Measurements from ENCODE around the gene TEX35.

The TEX35 gene

DNA sequence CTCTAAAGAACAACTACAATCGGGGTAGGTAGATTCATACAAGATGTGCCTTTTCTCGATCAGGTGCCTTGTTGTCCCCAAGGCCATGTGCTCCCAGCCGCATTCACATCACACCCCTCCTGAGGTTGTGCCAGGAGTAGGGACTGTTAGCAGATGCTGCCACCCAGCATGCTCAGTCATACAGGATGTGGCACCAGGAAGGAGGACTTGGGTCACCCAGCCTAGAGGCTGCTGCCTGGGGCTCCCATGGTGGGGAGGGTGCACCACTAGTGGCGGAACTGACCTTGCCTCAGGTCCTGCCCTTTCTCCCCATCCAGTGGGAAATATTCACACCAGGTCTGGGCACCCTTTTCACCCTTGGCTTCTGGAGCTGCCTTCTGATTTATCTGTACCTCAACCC lies 8.3 kb downstream of the TEX35 start:
- no peak for DNase-seq

DNA sequence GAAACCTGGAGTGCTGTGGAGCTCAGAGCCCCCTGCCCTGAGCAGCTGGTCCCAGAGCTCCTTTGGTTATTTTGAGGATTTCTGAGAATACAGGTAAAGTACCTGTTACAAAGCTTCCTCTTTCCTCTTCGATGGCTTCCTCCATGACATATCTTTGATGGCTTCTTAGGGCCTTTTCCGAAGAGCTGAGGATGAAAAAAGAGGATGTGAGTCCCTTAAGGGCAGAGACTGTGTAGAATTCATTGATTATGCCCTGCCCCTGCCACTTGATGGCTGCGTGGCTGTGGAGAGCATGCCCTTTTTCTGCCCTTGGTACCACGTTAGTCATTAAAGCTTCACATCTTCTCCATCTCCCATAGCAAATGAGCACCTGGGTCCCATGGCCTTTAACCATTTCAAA lies 14.2 kb downstream of the TEX35 start:
- DNase-seq = no peak

DNA sequence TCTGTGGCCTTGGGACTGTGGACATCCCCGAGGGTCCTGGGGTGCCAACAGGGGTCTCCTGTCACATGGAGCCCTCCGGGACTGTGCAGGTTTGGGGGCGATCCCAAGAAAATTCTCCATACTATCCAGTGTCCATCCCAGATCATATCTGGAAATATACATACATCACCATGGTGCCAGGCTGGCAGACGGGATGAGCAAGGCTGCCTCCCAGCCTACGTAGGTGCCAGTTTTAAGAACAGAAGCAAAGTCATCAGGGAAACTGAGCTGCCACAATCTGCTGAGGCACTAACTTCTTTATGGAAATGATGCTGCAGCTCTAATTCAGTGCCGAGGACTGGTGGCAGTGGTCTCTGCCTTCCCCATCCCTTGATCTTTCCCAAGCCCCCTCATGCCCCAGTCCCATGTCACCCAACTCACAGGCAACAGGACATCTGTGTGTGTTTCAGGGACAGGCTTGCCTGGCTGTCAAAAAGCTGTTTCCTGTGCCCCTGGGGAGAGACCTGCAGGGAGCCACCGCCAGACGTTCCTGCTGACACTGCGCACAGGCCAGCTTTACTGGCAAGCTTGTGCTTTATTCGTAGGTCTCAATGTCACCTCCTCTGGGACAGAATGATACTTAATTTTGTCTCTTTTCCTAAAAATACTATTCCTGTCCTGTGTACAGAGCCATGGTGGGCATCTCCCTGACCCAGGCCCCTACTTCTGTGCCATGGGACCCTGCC lies 15.5 kb downstream of the TEX35 start:
- no peak for DNase-seq

DNA sequence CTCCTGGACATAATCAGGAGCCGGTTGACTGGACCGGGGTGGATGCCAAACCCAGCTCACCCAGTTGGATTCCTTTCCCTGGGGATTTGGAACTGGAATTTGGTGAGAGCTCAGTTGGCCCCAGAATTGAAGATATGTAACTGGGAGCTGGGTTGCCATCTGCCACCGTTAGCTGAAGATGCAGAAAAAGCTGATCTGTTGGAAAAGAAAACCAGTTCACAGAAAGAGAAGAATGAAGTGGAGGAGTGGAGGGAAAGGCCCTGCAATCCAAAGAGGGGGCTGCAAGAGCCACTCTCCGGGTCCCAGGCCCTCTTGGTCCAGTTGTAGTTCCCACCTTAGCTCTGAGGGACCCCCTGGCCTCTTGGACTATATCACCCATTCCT lies 16.0 kb downstream of the TEX35 start:
- DNase-seq = no peak

DNA sequence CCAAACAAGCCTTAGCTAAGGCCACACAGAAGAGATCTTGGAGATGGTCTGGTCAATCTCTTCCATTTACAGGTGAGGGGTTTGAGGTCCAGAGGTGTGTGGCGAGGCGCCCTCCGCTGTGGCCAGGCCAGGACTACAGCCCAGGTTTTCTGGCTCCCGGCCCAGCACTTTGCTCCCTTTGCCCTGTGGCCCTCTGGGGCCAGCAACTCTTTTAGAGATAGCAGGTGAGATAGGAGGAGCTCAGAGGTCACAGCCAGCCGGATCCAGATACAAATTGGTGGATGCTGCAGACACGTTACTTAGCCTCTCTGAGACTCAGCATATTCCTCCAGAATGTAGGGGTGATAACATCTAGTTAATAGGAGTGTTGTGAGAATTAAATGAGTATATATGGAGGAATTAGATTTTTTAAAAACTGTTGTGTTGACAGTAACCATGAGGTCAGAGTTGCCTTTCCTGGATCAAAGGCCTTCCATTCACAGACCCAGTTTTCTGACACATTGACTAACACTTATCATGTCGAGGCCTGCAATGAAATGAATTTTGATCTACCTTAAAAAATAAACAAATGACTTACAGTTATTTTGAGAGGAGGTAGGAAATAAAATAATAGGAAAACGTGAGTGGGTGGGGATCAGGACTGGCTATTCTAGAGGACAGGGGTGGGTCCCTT lies 16.6 kb downstream of the TEX35 start:
- DNase-seq = no peak

DNA sequence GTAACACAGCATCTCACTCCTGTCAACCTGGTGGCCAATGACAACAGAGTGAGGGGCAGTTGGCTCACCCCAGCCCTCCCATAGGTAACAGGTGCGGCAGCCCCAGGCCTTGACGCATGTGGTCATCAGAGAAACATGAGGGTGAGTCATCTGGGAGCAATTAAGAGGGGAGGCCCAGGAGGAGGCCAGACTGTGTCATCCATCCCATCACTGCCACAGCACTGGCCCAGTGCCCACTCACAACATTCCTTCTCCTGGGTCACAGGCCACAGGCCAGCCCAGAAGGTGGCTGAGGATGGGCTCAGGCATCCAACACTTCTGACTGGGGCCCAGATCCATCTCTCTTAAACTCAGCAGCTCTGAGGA lies 17.1 kb downstream of the TEX35 start:
- no peak for DNase-seq

DNA sequence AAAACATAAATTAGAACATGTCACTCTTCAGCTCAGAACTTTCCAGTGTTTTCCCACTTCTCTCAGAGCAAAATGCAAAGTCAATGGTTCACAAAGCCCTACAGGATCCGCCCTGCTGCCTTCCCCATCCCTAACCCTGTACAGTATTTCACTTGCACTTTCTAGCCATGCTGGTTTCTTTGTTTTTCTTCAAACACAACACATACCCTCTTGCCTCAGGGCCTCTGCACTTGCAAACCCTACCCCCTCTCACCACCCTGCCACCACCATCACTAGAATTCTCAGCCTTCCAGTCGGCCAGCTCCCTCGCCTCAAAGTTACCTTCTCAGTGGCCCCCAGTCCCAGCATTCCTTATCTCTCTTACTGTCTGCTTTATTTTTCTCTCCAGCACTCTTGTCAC lies 17.6 kb downstream of the TEX35 start:
- DNase-seq = no peak

DNA sequence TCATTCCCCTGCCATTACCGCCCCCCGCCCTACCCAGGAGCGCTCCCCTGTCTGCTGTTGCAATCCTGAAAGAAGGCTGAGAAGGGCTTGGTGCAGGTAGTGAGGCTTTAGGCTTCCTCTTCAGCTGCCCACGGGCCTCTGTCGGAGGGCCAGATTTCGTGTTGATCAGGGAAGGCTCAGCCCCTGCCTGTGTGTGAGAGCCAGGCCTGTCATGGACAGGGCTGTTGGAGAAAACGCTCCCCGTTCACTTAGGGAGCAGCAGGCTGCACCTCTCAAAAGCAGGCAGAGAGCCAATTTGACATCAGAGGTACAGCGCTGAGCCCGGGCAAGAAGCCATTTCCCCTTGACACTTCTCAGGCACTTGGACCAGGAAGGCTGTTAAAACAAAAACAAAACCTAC lies 19.0 kb downstream of the TEX35 start:
- DNase-seq = no peak

DNA sequence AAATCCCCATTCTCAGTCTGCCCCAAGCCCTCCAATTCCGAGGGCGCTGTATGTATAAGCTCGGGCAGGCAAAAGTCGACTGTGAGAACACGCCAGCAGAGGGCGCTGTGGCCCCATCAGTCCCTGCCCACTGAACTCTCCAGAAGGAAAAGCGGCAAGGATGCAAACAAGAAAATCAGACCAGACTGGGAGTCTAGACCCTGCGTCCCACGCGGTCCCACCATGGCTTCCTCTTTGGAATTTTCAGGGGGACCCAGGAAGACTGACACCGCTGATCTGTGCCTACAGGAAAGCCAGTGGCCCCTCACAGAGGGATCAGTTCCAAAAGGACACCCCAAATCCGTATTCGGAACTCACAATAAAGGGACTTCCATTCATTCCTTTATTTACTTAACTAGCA lies 19.5 kb downstream of the TEX35 start:
- peak; percentile 70 for DNase-seq

DNA sequence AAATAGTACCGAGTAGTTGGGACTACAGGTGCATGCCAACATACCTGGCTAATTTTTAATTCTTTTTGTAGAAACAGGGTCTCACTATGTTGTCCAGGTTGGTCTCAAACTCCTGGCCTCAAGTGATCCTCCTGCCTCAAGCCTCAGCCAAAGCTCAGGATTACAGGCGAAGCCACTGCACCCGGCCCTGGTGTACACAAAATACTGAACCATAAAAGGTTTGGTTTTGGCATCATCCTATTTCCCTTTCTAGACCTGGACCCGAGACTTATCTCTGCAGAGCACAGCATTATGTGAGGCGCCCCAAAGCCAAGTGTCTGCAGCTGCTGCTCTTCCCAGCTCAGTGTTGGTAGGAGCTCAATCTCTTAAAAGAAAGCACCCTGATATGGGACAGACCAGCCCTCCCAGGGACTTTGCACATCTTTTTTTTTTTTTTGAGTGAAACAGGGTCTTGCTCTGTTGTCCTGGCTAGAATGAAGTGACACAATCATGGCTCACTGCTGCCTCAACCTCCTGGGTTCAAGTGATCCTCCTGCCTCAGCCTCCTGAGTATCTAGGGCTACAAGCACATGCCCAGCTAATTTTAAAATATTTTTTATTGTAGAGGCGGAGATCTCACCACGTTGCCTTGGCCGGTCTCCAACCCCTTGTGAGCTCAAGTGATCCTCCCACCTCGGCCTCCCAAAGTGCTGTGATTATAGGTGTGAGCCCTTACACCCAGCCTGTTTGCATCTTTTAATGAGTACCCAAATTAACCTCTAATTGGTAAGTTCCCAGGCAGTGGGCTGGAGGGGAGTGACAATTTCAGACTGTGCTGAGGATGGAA lies 20.4 kb downstream of the TEX35 start:
- DNase-seq = no peak

DNA sequence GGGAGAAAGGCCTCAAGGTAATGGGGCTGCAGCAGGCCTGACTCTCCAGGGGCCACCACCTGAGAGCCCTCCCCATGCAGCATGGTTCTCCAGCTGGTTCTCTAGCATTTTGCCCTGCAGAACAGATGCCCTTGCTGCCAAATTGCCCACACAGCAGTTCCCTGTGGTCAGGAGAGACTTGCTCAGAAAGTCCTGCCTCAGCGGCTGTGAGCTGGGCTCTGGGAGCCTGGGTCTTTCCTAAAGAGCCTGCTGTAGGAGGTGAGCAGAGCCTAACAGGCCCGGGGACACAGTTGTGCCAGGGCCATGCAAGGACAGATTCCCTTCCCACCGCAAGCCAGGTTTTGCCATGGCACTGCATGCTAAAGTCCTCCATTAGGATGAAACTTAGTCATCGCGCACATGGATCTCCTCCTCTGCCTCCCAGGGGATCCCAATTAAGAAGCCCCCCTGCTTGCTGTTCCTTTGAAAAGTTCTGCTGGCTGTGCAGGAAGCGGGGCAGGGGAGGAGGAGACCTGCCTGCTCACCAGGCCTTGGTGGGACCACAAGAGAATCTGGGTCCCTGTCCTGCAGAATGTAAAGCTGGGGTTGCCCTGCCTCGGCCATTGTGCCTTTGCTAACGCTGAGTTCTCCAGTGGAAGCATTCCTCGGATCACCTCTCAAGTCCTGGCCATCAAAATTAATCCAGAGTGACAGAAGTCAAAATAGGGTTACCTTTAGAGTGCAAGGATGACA lies 21.4 kb downstream of the TEX35 start:
- no peak for DNase-seq

DNA sequence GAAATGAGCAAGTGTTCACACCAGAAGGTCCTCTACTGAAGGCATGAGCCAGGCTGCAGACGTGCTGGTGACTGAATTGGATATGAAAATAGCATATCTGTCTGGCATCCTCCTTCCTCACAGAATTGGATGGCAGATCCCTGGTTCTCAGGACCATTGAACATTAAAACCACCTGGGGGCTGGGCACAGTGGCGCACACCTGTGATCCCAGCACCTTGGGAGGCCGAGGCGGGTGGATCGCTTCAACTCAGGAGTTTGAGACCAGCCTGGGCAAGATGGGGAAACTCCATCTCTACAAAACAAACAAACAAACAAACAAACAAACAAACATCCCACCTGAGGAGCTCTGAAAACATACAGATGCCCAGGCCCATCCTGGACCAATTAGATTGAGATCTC lies 23.4 kb downstream of the TEX35 start:
- DNase-seq = no peak

DNA sequence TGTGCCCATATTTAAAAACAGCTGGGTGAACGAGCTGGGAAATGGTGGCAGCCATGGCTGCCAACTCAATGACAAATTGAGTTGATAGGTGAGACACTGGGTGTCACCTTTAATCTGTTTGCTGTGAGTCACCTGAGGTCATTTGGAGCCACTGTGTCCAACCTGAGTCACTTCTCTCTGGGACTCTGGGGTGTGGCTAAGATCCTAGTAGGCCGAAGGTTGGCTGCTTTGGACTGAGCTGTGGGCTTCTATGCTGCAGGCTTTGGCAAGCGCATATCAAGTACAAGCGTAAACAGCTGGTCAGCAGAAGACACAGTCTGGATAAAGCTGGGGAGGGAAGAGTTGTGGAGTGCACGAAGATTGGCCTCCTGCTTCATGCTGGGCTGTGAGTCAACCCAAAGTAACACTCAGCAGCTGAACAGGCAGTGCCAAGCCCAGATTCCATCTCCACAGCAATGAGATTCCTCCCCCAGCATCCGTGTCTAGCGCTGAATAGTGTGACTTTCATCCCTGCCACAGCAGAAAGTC lies 24.0 kb downstream of the TEX35 start:
- no peak for DNase-seq

DNA sequence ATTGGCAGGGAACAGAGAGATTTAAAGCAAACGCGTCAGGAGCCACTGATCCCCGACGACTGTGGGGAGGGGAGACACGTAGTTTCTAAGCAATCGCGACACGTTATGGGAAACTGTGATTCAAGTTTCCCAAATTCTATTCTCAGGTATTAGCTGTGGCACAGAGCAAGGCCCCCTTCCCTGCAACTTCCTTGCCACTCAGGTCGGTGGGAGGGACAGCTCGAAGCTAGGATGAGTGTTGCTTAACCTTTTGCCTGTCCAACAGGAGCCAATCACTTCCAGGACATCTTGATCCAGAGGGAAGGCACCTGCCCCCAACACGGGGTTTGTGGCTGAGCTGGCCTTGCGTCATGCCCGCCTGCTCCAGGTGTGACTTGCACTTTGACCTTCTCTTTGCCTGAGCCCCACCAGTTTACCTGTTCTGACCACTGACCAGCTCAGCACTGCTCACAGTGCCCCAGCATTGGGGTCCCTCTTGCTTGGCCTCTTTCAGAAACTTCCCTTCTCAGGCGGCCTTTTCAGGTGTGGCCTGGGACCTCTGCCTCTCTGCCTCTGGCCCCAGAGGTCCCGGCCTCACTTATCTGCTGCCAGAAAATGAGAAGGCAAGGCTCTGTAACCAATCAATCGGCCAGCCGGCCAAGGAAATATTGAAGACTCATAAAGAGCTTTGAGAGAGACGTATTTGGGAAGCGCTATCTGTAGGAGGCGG lies 24.6 kb downstream of the TEX35 start:
- DNase-seq = no peak

DNA sequence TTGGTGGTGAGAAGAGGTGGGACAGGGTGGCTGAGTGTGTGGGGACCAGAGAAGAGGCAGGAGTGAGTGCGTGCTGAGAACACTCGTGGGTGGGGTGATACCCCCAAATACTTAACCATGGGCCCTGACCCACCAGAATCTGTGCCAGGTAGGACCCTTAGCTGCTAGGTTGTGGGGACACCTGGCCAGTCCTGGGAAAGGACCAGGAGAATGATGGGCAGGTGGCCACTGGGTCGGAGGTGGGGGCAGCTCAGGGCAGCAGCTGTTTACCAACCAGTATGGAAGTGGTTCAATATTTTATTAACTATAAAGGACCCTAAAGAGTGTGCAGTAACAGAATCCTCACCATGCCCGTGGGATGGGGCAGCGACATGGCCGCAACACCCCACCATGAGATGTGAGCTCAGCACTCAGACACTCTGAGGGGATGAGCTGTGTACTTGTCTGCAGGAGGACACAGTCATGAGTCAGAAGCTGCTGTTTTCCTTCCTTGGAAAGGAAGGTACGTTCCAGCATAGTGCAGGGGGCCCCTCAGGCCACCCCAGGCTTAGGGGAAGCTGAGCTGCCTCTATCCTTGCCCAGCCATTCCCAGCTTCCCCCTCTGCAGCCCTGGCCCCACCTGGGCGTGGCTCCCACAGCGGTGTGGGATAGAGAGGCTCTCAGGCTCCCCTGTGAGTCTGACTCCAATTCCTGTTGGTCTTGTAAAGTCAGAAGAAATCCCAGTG lies 25.4 kb downstream of the TEX35 start:
- no peak for DNase-seq

DNA sequence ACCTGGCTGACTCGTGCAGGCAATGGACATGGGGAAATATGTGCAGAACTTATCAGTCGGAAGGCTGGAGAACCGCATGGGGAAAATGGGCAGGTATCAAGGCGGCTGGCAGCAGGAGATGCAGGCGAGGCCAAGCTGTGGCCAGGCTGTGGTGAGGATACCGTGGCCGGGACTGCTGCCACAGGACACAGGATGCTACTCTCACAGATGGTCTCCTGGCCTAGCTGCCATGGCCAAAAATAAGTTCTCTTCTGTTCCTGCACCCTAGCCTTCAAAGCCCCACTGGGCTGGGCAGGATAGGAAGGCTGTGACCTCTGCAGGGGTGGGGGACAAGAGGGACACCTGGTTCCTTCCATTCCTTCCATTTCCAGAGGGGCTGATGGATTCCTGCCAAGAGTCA lies 26.4 kb downstream of the TEX35 start:
- no peak for DNase-seq

DNA sequence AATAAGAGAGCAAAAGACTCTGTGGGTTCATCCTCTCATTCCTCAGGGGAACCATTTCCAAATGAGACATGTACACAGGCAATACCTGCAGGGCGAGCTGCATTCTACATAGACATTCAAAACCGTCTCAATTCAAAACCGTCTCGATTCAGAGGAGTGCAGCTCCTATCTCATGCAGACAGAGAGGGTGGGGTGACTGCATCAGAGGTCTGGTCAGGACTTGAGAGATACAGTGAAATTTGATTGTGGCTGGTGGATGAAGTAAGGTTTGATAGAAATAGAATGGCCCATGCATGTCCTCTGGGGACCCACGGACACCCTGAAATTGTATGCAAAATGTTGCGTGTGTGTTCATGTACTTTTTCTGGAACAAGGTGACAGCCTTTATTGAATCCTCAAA lies 27.3 kb downstream of the TEX35 start:
- DNase-seq = no peak

DNA sequence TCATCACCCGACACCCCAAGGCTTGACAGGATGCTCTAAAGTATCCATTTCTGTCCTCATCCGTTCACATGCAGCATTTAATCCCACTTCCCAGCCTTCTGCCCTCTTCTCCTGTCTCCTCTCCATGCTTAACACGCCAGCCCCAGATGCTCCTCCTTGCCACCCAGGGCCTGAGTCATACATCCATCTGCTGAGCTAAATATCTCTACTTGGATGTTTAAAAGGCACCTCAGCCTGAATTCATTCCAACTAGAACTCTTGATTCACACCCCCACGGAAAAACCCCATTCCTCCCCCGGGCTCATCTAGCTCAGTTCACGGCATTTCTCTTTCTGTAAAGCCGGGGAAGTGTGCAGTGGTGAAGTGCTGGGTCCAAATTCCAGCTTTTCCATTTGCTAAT lies 27.7 kb downstream of the TEX35 start:
- DNase-seq = no peak

DNA sequence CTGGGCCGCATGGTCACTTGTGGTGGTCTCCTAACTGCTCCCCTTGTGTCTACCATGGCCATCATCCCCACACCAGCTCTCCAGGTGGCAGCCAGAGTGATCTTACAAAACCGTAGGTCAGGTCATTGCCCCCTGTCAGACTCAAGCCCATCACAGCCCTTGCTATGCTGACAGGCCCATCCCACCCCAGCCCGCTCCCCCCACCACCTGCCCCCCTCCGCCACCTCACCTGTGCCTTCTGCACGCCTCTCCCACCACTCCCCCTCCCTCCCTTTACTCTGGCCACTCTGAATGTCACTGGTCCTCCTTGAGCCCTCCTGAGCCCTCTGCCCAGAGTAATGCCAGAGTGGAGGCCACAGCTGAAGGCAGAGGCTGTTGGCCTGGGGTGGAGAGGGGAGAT lies 28.5 kb downstream of the TEX35 start:
- DNase-seq = no peak

DNA sequence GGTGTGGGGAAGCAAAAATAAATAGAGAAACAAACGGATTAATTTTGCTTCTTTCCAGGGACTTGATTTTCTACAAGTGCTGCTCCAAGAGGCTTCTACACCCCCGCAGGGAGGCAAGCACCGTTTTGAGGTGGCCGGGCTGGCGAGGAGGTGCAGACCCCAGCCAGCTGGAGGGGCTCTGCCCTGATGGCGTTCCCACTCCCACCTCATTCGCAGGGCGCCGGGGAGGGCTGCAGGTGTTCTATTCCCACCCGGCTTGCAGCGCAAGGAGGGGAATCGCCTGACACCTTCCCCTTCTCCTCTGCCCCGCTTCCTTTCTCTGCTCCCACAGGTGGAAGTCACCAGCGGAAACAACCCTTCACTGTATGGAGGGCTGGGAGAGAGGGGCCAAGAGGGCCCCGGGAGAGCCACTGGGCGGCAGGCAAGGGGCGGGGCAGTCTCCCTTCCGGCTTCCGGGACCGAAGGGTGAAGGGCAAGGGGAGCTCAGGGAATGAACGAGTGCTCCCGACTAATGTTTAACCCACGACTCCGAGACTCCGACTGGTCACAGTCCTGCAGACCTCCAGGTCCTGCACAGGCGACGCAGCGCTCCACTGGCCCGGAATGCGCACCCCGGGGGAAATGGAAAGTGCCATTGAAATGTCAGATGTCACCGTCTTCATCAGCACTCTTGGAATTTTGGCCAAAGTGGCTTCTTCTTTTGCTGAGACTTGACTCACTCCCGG lies 29.1 kb downstream of the TEX35 start:
- peak; percentile 33 for DNase-seq
